Ovary (tissue), 3 donors: ENCODE measurements around the gene ATP2B2.

ENCODE experiments used
- EP300 ChIP-seq: sonication (generic); formaldehyde crosslinking; IDR thresholded peaks from one replicate; pipeline ENCODE4 v1.6.1; 2017; ENCODE audit warnings: antibody characterized with exemption
- TF ChIP-seq, protein P1 (sequence below), 3 donors: fragments of 450-650 bp in 2 of 3; fragments of 200-600 bp in 1 of 3; IDR thresholded peaks; one replicate each; pipeline versions ENCODE4 v1.5.1 to v1.8.0; 2016 to 2022; ENCODE audit warnings: antibody characterized with exemption in 3 of 3, mild to moderate bottlenecking in 1 of 3
- donor health status: DM: no; HTN: no; CAD: no.

DNA sequence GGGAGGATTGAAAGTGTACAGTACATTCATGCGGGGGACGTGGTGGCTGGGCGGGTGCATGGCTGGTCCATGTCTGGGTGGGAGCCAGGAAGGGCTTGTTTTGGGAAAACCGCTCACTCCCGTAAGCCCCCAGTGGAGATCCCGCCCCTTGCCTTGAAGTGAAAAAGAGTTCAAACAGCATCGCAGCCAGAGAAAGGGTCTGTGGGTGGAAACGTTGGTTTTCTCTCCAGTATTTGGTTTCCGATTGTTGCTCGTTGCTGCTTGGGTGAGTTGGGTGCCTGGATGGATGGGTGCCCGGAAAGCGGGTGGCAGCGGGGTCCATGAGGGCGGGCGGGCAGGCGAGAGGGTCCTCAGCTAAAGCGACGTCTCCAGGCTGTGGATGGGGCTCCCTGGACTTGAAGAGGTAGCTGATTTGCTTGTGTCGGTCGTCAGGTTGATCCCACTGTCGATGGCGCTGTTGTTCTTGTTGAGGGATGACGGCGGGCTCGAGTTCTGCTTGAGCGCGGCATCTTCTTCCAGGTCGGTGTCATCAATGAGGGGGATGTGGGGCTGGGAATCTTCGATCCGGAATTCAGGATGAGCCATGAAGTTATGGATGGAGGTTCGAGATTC, 176.8 kb downstream of the ATP2B2 start:
- TF ChIP-seq, protein P1, sequence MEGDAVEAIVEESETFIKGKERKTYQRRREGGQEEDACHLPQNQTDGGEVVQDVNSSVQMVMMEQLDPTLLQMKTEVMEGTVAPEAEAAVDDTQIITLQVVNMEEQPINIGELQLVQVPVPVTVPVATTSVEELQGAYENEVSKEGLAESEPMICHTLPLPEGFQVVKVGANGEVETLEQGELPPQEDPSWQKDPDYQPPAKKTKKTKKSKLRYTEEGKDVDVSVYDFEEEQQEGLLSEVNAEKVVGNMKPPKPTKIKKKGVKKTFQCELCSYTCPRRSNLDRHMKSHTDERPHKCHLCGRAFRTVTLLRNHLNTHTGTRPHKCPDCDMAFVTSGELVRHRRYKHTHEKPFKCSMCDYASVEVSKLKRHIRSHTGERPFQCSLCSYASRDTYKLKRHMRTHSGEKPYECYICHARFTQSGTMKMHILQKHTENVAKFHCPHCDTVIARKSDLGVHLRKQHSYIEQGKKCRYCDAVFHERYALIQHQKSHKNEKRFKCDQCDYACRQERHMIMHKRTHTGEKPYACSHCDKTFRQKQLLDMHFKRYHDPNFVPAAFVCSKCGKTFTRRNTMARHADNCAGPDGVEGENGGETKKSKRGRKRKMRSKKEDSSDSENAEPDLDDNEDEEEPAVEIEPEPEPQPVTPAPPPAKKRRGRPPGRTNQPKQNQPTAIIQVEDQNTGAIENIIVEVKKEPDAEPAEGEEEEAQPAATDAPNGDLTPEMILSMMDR (IDR thresholded peaks at IDR 0.05), result no peak
- no peak for TF ChIP-seq EP300
